Neural progenitor cell (in vitro differentiated cells): ENCODE results near the gene WDR7. TPM values are rescaled to one million over a fixed set of nuclear protein-coding genes. Genes with fewer than 3 reads are reported as not detected.

Source experiments
- DNase-seq: peaks from one replicate; pipeline ENCODE4 v3.0.0-alpha.2; 2016; ENCODE audit warnings: low spot score
- H2AFZ ChIP-seq: fragments of 200-600 bp; sonication (generic); replicated peaks from 2 replicates; pipeline ENCODE4 v1.6.1; 2016; ENCODE audit warnings: antibody characterized with exemption
- H3F3A ChIP-seq: fragments of 200-600 bp; sonication (generic); 2 replicates; pipeline ENCODE4 v1.6.1; 2016; ENCODE audit warnings: antibody characterized with exemption, low read depth
- H3K27ac ChIP-seq: fragments of 200-600 bp; sonication (generic); 2 replicates; pipeline ENCODE4 v1.5.1; 2016; ENCODE audit warnings: mild to moderate bottlenecking
- H3K27me3 ChIP-seq: fragments of 200-600 bp; sonication (generic); 2 replicates; pipeline ENCODE4 v1.6.1; 2016; ENCODE audit warnings: mild to moderate bottlenecking, moderate library complexity
- H3K36me3 ChIP-seq: fragments of 200-600 bp; sonication (generic); 2 replicates; pipeline ENCODE4 v1.5.1; 2016
- H3K4me1 ChIP-seq: fragments of 200-600 bp; sonication (generic); 2 replicates; pipeline ENCODE4 v1.6.1; 2016; ENCODE audit warnings: mixed run types
- H3K4me2 ChIP-seq: fragments of 200-600 bp; sonication (generic); 2 replicates; pipeline ENCODE4 v1.6.1; 2016
- H3K4me3 ChIP-seq: fragments of 200-600 bp; sonication (generic); 2 replicates; pipeline ENCODE4 v1.5.1; 2016
- H3K79me2 ChIP-seq: fragments of 200-600 bp; sonication (generic); 2 replicates; pipeline ENCODE4 v1.6.1; 2016; ENCODE audit warnings: low read depth
- H3K9ac ChIP-seq: fragments of 200-600 bp; sonication (generic); 2 replicates; pipeline ENCODE4 v1.6.1; 2016
- H3K9me3 ChIP-seq: fragments of 200-600 bp; sonication (generic); 2 replicates; pipeline ENCODE4 v1.5.1; 2016; ENCODE audit warnings: low read depth
- H4K20me1 ChIP-seq: fragments of 200-600 bp; sonication (generic); 2 replicates; pipeline ENCODE4 v1.6.1; 2016; ENCODE audit warnings: low read depth
- H3K27ac Mint-ChIP-seq: 3 replicates; pipeline ENCODE4 v1.8.0; 2021; ENCODE audit warnings: mixed read lengths
- H3K27me3 Mint-ChIP-seq: 2 replicates; pipeline ENCODE4 v1.8.0; 2022; ENCODE audit warnings: low read depth, mild to moderate bottlenecking, inconsistent platforms, moderate library complexity, mixed read lengths; ENCODE audit not compliant: insufficient read depth
- H3K36me3 Mint-ChIP-seq: 3 replicates; pipeline ENCODE4 v1.8.0; 2021; ENCODE audit warnings: mixed read lengths
- H3K4me1 Mint-ChIP-seq: 3 replicates; pipeline ENCODE4 v1.8.0; 2021; ENCODE audit warnings: mixed read lengths
- H3K4me3 Mint-ChIP-seq: 3 replicates; pipeline ENCODE4 v1.8.0; 2021; ENCODE audit warnings: mild to moderate bottlenecking, moderate library complexity, mixed read lengths
- H3K9me3 Mint-ChIP-seq: 3 replicates; pipeline ENCODE4 v1.8.0; 2020; ENCODE audit warnings: mixed read lengths
- EZH2 ChIP-seq: fragments of 200-600 bp; sonication (generic); IDR thresholded peaks from 2 replicates; pipeline ENCODE4 v1.6.1; 2017; ENCODE audit warnings: antibody characterized with exemption, mild to moderate bottlenecking, moderate library complexity
- EZH2phosphoT487 ChIP-seq: fragments of 200-600 bp; sonication (generic); IDR thresholded peaks from 2 replicates; pipeline ENCODE4 v1.6.1; 2017; ENCODE audit warnings: antibody characterized with exemption
- total RNA-seq: library from RNA; depleted of rRNA; stranded (reverse); fragments of >200 nt; gene quantifications from 2 replicates; pipeline ENCODE4 v1.2.3, GENCODE V29; 2015; ENCODE audit warnings: low replicate concordance
- TF ChIP-seq, protein P1 (sequence below): fragments of 200-600 bp; sonication (generic); IDR thresholded peaks from 2 replicates; pipeline ENCODE4 v1.5.1; 2017; ENCODE audit warnings: antibody characterized with exemption, mild to moderate bottlenecking

WDR7 gene
- total RNA-seq, 1 donor from 2014 or later, result 12.3 TPM

DNA sequence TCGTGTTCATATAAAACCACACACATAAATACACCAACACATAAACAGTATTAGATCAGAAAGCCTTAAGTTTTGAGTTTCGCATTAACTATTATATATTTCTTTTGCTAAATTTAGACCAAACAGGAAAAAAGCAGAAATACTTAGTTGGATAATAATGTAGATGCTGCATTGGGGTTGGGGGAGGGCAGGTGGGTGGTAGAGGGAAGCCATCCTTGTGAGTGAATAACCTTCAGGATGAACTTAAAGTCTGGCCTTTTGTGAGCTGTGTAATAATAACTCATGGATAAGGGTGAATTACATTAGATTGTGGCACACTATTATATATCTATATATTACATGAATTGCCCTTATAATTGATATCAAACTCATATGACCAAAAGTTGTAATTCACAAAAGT lies 174.7 kb downstream of the WDR7 start:
- DNase-seq, result no peak
- Histone ChIP-seq H3K4me3 (no peak overlapping the region), H3K9ac (no peak overlapping the region), H3K79me2 (no peaks in the 10 kb centered on the region), H3K9me3 (no peaks in the 10 kb centered on the region), H3K4me1 (no peaks in the 10 kb centered on the region), H2AFZ (no peak overlapping the region), H3K27ac (no peak overlapping the region), H3K4me2 (no peak overlapping the region), H3K27me3 (no peaks in the 10 kb centered on the region), H3F3A (no peaks in the 10 kb centered on the region), H4K20me1 (no peaks in the 10 kb centered on the region), H3K36me3 (no peaks in the 10 kb centered on the region)
- Mint-ChIP-seq H3K4me1 (peaks cover under 1% of the 10 kb centered on the region), H3K4me3 (no peak overlapping the region), H3K36me3 (peaks cover 2% of the 10 kb centered on the region), H3K27ac (no peak overlapping the region), H3K27me3 (no peaks in the 10 kb centered on the region), H3K9me3 (peaks cover under 1% of the 10 kb centered on the region)
- TF ChIP-seq EZH2phosphoT487, result no peak
- no peak for TF ChIP-seq EZH2
- TF ChIP-seq, protein P1, sequence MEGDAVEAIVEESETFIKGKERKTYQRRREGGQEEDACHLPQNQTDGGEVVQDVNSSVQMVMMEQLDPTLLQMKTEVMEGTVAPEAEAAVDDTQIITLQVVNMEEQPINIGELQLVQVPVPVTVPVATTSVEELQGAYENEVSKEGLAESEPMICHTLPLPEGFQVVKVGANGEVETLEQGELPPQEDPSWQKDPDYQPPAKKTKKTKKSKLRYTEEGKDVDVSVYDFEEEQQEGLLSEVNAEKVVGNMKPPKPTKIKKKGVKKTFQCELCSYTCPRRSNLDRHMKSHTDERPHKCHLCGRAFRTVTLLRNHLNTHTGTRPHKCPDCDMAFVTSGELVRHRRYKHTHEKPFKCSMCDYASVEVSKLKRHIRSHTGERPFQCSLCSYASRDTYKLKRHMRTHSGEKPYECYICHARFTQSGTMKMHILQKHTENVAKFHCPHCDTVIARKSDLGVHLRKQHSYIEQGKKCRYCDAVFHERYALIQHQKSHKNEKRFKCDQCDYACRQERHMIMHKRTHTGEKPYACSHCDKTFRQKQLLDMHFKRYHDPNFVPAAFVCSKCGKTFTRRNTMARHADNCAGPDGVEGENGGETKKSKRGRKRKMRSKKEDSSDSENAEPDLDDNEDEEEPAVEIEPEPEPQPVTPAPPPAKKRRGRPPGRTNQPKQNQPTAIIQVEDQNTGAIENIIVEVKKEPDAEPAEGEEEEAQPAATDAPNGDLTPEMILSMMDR, result no peak

- DNase-seq, result peak; percentile 8
- no peak overlapping the region for H3K4me3 Mint-ChIP-seq
- peaks cover 1% of the 10 kb centered on the region for H3K36me3 Mint-ChIP-seq
Measured at GRCh38 chr18:56831988-56832387, 180.8 kb downstream of the WDR7 start.

GRCh38 chr18:56835331-56835730 lies 184.2 kb downstream of the WDR7 start:
- Mint-ChIP-seq H3K9me3 (peaks cover 4% of the 10 kb centered on the region), H3K36me3 (peaks cover 1% of the 10 kb centered on the region), H3K27ac (no peak overlapping the region), H3K4me3 (no peak overlapping the region), H3K27me3 (no peaks in the 10 kb centered on the region), H3K4me1 (peaks cover 9% of the 10 kb centered on the region)
- Histone ChIP-seq H3K79me2 (no peaks in the 10 kb centered on the region), H2AFZ (no peak overlapping the region), H3K4me3 (no peak overlapping the region), H3K36me3 (no peaks in the 10 kb centered on the region), H3K9ac (no peak overlapping the region), H3K9me3 (no peaks in the 10 kb centered on the region), H3K27me3 (no peaks in the 10 kb centered on the region), H3K4me2 (no peak overlapping the region), H4K20me1 (no peaks in the 10 kb centered on the region), H3F3A (no peaks in the 10 kb centered on the region), H3K27ac (no peak overlapping the region), H3K4me1 (peaks cover 8% of the 10 kb centered on the region)
- DNase-seq, result no peak
- TF ChIP-seq EZH2phosphoT487 (no peak), EZH2 (no peak)
- TF ChIP-seq, protein P1, result no peak

More at GRCh38 chr18:56831988-56832387, 180.8 kb downstream of the WDR7 start:
- peaks cover 4% of the 10 kb centered on the region for H3K9me3 Mint-ChIP-seq
- H3K4me1 Mint-ChIP-seq, result peaks cover 9% of the 10 kb centered on the region
- Histone ChIP-seq H3K27me3 (no peaks in the 10 kb centered on the region), H3K4me1 (peaks cover 8% of the 10 kb centered on the region), H3F3A (no peaks in the 10 kb centered on the region), H3K79me2 (no peaks in the 10 kb centered on the region), H3K36me3 (no peaks in the 10 kb centered on the region), H2AFZ (no peak overlapping the region), H3K27ac (no peak overlapping the region), H3K9ac (no peak overlapping the region), H3K4me3 (no peak overlapping the region), H4K20me1 (no peaks in the 10 kb centered on the region), H3K9me3 (no peaks in the 10 kb centered on the region), H3K4me2 (no peak overlapping the region)
- no peak for TF ChIP-seq EZH2phosphoT487
- TF ChIP-seq, protein P1, result no peak
- no peak for TF ChIP-seq EZH2
- no peak overlapping the region for H3K27ac Mint-ChIP-seq
- no peaks in the 10 kb centered on the region for H3K27me3 Mint-ChIP-seq
